CD4-positive, alpha-beta T cell treated with Interleukin-4 for 1 hour (primary cell): ENCODE data around the gene CDK14.

Experiments used
- DNase-seq, 2 donors: peaks; one replicate each; pipeline ENCODE4 v3.0.0-alpha.2; 2020 to 2022

Gene CDK14

DNA sequence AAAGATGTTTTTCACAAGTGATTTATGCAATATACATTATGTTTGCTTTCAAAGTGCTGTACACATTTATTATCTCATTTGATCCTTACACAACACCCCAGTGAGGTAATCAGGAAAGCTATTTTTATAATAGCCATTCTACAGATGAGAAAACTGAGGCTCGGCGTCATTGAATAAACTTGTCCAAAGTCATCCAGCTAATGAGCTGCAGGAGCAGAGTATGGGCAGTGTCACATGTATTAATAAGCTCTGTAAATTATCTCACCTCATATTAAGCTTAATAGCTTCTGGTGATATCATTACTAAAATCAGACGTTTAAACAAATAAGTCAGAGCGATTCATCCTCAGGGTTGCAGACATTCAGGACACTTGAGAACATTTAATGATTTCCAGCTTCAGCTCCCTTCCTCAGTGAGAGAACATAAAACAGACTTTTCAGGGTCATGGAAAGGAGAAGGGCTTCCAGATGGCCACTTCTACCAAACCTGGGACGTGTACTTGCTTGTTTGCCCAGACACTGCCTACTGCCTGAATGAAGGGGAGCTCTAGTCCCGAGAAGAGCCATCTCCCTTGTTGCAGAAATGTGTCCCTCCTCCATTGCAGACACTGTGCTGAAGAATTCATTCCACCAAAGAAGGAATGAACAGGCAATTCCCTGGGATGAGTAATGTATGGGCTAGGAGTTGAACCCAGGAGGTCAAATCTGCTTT is 647.6 kb downstream of the CDK14 start:
- DNase-seq, result no peak

DNA sequence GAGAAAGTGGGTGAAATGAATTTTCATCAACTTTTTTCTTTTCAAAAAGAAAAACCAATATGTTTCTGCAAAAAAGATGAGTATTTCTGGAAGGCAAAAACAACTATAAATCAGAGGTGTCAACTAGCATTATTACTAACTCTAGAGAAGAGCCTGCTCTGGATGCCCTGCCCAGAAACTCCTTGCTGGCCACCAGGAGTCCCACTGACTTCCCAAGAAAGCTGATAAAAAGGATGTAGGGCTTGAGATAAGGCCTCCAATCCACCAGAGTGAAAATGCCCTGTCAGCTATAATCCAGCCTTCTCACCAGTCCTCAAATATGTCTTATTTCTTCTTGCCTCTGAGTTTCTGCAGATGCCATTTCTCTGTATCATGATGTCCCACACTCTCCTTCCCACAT is 651.4 kb downstream of the CDK14 start:
- DNase-seq, result no peak

DNA sequence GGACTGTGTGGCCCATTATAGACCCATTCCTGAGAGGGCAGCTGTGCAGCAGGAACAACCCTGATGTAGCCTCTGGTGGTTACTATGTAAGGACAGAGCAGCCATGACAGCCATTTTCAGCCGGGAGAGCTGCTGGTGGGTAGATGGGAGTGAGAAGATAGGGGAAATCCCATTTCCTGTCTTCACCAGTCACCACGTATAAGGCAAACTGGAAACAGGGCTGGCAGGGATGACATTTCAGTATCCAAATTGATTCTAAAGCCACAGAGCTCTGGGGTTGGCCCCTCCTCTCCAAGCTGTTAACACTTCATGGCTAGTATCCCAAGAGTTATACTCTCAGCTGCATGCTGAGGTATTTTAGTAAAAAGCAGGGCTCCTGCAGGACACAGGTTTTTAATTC is 652.9 kb downstream of the CDK14 start:
- DNase-seq, result no peak

DNA sequence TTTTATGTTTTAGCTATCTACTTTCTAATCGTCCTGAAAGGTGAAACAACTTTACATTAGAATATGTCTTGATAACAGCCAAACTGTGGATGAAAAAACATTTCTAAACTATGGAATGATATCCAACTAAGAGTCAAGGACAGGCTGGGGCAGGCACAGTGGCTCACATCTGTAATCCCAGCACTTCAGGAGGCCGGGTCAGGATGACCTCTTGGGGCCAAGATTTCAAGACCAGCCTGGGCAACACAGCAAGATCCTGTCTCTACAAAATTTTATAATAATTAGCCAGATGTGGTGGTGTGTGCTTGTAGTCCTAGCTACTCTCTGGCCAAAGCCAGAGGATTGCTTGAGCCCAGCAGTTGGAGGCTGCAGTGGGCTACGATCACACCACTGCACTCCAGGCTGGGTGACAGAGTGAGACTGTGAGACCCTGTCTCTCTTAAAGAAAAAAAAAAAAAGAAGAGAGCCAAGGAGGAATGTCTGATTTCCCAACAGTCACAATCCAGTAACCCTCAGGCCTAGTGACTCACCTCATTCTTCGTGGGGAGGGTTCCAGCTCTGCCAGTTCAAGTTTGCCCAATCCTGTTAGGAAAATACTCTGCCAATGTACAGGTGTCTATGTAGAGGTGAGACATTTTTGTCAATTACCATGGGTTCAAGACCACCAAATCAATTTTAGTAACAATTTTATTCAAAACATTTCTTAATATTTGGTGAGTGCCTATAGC is 653.5 kb downstream of the CDK14 start:
- DNase-seq, result no peak

DNA sequence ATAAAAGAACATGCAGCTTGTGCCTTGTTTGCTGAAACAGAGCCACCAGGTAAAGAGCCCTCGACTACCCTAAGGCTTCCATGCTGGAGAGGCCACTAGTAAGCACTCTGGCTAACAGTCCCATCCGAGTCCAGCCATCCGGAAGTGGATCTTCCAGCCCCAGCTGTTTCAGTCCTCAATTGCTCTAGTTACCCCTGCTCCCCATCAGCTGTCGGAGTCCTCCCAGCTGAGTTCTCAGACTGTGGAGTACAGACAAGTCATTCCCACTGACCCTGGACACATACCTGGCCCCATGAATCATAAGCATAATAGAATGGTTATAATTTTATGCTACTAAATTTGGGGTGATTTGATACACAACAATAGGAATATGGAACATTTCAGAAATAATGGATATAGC is 654.6 kb downstream of the CDK14 start:
- no peak for DNase-seq

DNA sequence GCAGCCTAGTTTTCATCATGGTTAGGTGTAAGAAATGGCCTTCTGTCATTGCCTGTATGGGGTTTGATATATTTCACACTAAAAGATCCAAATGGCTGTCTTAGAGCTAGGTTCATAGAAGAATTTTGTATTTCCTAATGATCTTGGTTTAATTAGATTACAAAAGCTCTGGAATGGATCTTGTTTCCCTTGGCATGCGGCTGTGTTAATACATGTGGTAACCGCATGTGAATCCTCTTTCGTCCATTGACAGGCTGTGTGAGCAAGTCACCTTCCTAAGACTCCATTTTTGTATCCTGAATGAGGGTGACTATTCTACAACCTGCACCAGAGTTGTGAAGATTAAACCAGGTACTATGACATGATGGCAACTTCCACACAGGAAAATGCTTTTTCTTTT is 655.8 kb downstream of the CDK14 start:
- no peak for DNase-seq
